ENCODE results near the gene ZNF681.
"Not testable (repeated sequence)": the region's sequence is repeated elsewhere in the genome, so short reads cannot be mapped to it uniquely, and the experiment has no call there.

ZNF681 gene

GRCh38 chr19:23774106-23774505 lies 15.4 kb upstream of the ZNF681 start:
- no peak for DNase-seq (ENCODE audit: low spot score)
- no peak for FAIRE-seq

DNA sequence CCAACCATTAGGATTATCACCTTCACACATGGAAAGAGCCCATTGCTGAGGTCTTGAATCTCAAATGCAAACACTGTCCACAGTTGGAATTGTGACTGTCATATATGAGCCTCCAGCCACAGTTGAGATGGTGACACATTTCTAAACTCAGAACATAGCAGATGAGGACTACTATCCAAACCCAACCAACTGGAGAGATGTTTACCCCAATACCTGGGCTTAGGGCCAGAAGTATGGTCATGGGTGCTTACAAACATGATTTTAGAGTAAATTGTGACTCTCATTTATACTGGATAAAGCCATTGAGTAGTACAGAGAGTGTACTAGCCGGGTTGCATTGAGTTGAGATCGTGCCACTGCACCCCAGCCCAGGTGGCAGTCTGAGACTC lies 14.0 kb upstream of the ZNF681 start:
- no peak for DNase-seq (ENCODE audit: low spot score)

GRCh38 chr19:23771761-23772674 lies 13.3 kb upstream of the ZNF681 start:
- no peak for FAIRE-seq
- no peak for DNase-seq (ENCODE audit: low spot score)

More for the DNA sequence above, 14.0 kb upstream of the ZNF681 start:
- no peak for FAIRE-seq

- DNase-seq (ENCODE audit: low spot score) (no peak), FAIRE-seq (no peak)
These were observed 12.6 kb upstream of the ZNF681 start for GRCh38 chr19:23771316-23771715.

GRCh38 chr19:23770672-23771250 lies 12.1 kb upstream of the ZNF681 start:
- FAIRE-seq (no peak), DNase-seq (ENCODE audit: low spot score) (no peak)

DNA sequence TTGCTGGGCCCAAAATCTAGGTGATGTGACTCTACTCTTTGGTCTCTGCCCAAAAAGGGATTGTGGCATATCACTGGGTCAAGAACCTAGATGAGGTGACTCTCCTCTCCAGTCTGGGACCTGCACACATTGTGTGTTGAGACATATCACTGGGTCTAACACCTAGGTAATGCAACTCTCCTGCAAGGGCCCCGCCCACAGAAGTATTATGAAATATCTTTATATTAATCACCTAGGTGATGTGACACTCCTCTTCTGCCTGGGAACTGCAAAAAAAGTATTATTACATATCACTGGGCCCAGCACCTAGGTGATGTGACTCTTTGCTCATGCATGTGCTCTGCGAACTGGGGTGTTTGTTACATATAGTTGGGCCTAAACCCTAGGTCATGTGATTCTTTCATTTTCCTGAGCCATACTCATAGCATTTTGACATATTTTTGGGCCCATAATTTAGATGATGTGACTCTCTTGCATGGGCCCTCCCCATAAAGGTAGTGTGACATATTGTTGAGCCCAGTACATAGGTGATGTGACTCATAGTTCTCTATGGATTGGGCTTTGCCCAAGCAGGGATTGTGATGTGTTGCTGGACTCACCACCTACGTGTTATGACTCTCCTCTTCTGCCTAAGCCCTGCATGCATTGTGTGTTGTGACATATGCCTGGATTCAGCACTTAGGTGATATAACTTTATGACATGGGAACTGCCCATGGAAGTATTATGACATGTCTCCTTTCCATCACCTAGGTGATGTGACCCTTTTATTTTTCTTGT lies 11.2 kb upstream of the ZNF681 start:
- no peak for FAIRE-seq

GRCh38 chr19:23766951-23767350 lies 8.3 kb upstream of the ZNF681 start:
- no peak for FAIRE-seq
- no peak for DNase-seq (ENCODE audit: low spot score)

More for the DNA sequence above, 11.2 kb upstream of the ZNF681 start:
- DNase-seq (ENCODE audit: low spot score) = no peak

DNA sequence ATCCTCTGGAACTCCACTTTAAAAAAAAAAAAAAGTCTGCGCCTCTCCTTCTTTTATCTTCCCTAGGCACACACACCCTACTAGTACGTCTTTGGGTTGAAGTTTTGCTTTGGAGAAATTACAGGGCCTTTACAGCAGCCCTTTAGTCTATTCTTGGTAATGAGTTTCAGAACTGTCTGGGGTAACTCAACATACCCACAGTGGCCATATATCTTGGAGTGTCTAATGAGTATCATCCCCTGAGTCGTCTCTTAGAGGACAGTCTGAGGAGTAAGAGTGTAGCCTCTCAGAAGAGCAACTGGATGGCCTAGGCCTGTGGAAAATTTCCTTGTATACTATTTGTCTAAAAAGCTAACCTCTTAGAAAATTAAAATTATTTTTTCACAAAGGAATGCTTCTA lies 6.1 kb upstream of the ZNF681 start:
- FAIRE-seq = no peak
- DNase-seq (ENCODE audit: low spot score) = no peak

GRCh38 chr19:23762884-23763711 lies 4.4 kb upstream of the ZNF681 start:
- DNase-seq (ENCODE audit: low spot score) (no peak), FAIRE-seq (no peak)

DNA sequence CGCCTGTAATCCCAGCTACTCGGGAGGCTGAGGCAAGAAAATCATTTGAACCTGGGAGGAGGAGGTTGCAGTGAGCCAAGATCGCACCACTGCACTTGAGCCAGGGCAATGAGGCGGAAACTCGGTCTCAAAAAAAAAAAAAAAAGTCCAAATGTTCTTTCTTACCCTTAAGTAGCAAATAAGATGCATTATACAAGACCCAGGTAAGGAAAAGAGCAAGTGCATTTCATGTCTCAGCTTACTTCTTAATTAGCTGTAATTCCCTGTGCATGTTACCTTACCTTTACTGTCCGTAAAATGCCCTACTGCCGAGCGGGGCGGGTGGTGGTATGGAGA lies 3.8 kb upstream of the ZNF681 start:
- DNase-seq (ENCODE audit: low spot score) (no peak), FAIRE-seq (no peak)

GRCh38 chr19:23760326-23760725 lies 1.6 kb upstream of the ZNF681 start:
- not testable (repeated sequence) for DNase-seq (ENCODE audit: low spot score)

DNA sequence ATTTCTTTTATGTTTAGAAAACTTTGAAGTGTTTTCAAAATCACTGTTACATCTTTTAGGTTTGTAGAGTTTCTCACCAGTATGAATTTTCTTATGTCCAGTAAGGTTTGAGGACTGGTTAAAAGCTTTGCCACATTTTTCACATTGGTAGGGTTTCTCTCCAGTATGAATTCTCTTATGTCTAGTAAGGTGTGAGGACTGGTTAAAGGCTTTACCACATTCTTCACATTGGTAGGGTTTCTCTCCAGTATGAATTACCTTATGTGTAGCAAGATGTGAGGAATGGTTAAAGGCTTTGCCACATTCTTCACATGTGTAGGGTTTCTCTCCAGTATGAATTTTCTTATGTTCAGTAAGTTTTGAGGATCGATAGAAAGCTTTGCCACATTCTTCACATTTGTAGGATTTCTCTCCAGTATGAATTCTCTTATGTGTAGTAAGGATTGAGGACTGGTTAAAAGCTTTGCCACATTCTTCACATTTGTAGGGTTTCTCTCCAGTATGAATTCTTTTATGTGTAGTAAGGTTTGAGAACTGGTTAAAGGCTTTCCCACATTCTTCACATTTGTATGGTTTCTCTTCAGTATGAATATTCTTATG lies 15.0 kb downstream of the ZNF681 start:
- not testable (repeated sequence) for DNase-seq (ENCODE audit: low spot score); FAIRE-seq

More at GRCh38 chr19:23760326-23760725, 1.6 kb upstream of the ZNF681 start:
- FAIRE-seq = not testable (repeated sequence)

DNA sequence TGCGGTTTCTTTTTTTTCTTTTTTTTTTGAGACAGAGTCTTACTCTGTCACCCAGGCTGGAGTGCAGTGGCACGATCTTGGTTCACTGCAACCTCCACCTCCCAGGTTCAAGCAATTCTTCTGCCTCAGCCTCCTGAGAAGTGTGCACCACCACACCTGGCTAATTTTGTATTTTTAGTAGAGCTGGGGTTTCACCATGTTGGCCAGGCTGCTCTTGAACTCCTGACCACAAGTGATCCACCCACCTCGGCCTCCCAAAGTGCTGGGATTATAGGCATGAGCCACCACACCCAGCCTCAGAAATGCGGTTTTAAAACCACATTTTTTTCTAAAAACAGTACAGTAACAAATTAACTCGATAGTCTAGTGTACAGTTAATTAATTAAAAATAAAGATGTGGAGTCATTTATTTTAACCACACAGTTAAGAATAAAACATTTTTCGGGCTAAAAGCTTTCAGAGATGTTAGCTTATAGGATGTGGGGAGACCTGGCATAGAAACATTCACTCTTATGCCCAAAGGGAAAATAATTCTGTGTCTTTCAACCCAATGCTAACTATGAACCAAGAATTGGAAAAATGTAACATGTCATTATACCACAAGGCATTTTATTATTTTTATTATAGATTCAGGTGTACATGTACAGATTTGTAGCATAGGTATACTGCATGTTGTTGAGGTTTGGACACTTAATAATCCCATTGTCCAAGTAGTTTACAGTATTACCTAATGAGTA lies 27.8 kb downstream of the ZNF681 start:
- not testable (repeated sequence) for FAIRE-seq; DNase-seq (ENCODE audit: low spot score)

DNA sequence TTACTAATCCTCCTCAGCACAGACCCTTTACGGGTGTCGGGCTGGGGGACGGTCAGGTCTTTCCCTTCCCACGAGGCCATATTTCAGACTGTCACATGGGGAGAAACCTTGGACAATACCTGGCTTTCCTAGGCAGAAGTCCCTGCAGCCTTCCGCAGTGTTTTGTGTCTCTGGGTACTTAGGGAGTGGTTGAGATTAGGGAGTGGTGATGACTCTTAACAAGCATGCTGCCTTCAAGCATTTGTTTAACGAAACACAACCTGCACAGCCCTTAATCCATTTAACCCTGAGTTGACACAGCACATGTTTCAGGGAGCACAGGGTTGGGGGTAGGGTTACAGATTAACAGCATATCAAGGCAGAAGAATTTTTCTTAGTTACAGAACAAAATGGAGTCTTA lies 34.5 kb downstream of the ZNF681 start:
- not testable (repeated sequence) for FAIRE-seq; DNase-seq (ENCODE audit: low spot score)

- no peak for FAIRE-seq
- no peak for DNase-seq (ENCODE audit: low spot score)
These were observed 39.9 kb downstream of the ZNF681 start for GRCh38 chr19:23718802-23719201.

DNA sequence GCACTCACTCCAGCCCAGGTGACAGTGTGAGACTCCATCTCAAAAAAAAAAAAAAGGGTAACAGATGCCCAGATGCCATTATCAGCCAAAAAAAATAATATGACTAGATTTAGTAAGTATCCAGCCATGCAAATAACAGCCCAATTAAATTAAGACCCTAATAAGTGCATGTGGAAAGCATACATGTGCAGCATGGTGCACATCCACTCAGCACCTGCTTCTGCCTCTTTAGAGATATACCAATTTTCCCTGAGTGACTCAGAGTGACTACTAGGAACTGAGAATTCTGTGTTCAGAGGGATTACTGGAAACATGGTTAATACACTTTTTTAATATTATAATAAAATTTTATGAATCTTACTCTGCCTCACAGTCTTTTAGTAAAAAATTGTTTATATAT lies 41.9 kb downstream of the ZNF681 start:
- no peak for FAIRE-seq
- no peak for DNase-seq (ENCODE audit: low spot score)

GRCh38 chr19:23709347-23709746 lies 49.3 kb downstream of the ZNF681 start:
- DNase-seq (ENCODE audit: low spot score) (no peak), FAIRE-seq (no peak)

DNA sequence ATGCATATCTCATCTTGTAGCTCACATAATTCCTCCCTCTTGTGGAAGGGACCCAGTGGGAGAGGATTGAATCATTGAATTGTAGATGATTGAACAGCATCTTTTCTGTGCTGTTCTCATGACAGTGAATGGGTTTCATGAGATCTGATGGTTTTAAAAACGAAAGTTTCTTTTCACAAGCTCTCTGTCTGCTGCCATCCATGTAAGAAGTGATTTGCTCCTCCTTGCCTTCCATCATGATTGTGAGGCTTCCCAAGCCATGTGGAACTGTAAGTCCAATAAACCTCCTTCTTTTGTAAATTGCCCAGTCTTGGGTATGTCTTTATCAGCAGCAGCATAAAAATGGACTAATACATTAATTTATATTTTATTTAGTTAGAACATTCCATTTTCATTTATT lies 52.0 kb downstream of the ZNF681 start:
- FAIRE-seq (no peak), DNase-seq (ENCODE audit: low spot score) (no peak)

DNA sequence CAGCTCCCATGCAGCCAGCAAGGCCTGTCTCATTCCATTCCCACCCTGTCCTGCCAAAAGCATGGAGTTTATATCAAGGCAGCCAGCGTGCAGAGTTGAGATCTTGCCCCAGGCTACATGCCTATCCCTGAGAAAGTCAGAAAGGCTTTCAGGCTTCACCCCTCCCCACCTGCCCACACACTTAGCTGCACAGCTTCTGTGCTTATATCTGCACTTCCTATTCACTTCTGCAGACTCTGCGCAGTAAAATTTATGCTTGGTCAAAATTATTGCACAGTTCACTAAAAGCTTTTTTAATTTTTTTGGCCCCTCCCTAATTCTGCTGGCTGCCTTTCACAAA lies 59.2 kb downstream of the ZNF681 start:
- DNase-seq (ENCODE audit: low spot score) (no peak), FAIRE-seq (no peak)
